Gastrocnemius medialis (tissue), 4 donors: ENCODE data around the gene SLC16A1. TPM values are rescaled to one million over a fixed set of nuclear protein-coding genes. Genes with fewer than 3 reads are reported as not detected.
A peak's percentile ranks its signal among the peaks of the same experiment; 100 is the strongest.

Source experiments
- ATAC-seq, 2 donors: fragments of 150-250 bp; one replicate each; pipeline ENCODE4 v1.9.1; 2016
- DNase-seq, 2 donors: peaks; one replicate each; pipeline ENCODE4 v3.0.0-alpha.2; 2019
- H3K27ac ChIP-seq, 4 donors: fragments of 200-600 bp; sonication (generic); 1 replicate in 1 of 4; 2 replicates in 3 of 4; pipeline ENCODE4 v1.5.1; 2016 to 2018; ENCODE audit warnings: mild to moderate bottlenecking in 2 of 4, moderate library complexity in 1 of 4
- H3K27me3 ChIP-seq, 3 donors: fragments of 200-600 bp; sonication (generic) in 2 of 3; 1 replicate in 1 of 3; 2 replicates in 2 of 3; pipeline versions ENCODE4 v1.5.1 to v1.6.0; 2016 to 2019; ENCODE audit warnings: mild to moderate bottlenecking in 1 of 3, moderate library complexity in 1 of 3
- H3K36me3 ChIP-seq, 2 donors: fragments of 200-600 bp; sonication (generic) in 1 of 2; one replicate each; pipeline ENCODE4 v1.5.1; 2017 to 2018
- H3K4me1 ChIP-seq, 2 donors: fragments of 200-600 bp; sonication (generic) in 1 of 2; one replicate each; pipeline ENCODE4 v1.5.1; 2016 to 2017; ENCODE audit warnings: mild to moderate bottlenecking in 2 of 2
- H3K4me3 ChIP-seq, 4 donors: fragments of 200-600 bp; sonication (generic) in 3 of 4; 1 replicate in 1 of 4; 2 replicates in 3 of 4; pipeline ENCODE4 v1.5.1; 2016 to 2019; ENCODE audit warnings: mild to moderate bottlenecking in 2 of 4
- H3K9me3 ChIP-seq, 3 donors: fragments of 200-600 bp; sonication (generic) in 2 of 3; 1 replicate in 1 of 3; 2 replicates in 2 of 3; pipeline ENCODE4 v1.5.1; 2016 to 2019
- CTCF ChIP-seq, 5 experiments: fragments of 450-650 bp in 3 of 5; fragments of 200-600 bp in 2 of 5; sonication (generic) in 2 of 5; IDR thresholded peaks in 4 of 5; conservative IDR thresholded peaks in 1 of 5; 1 replicate in 4 of 5; 2 replicates in 1 of 5; pipeline ENCODE4 v1.5.1; 2016 to 2019; ENCODE audit warnings: antibody characterized with exemption in 5 of 5, mild to moderate bottlenecking in 3 of 5, moderate library complexity in 3 of 5
- POLR2A ChIP-seq, 2 donors: fragments of 450-650 bp; IDR thresholded peaks; one replicate each; pipeline ENCODE4 v1.6.1; 2017; ENCODE audit warnings: antibody characterized with exemption in 2 of 2, mild to moderate bottlenecking in 2 of 2, moderate library complexity in 2 of 2
- in situ Hi-C, 4 donors: fragments of 200-750 bp; cut with MboI; loops; one replicate each; pipeline versions ENCODE4 v1.15.0 to v1.8.0; 2017; ENCODE audit warnings: low sequenced_read_pairs in 4 of 4
- intact Hi-C: fragments of 100-400 bp; cut with DNase I; formaldehyde crosslinking; loops from one replicate; pipeline ENCODE4 v1.15.1; 2023; ENCODE audit warnings: low total_unique reads
- total RNA-seq, 4 donors: library from RNA; depleted of rRNA; stranded (reverse); fragments of >200 nt; gene quantifications; one replicate each; pipeline versions ENCODE4 v1.1.0 to v1.2.3, GENCODE V29; 2016

Gene SLC16A1
- total RNA-seq, 4 donors from 2014 or later, result 26.5 to 41.6 (median 36.2) TPM

- no peaks in the 10 kb centered on the region for H3K9me3 ChIP-seq
- DNase-seq, result no peak
- H3K27me3 ChIP-seq, result no peaks in the 10 kb centered on the region
- TF ChIP-seq CTCF (IDR thresholded peaks at IDR 0.05 in 4 of 5, conservative IDR thresholded peaks at IDR 0.05 in 1 of 5) (no peak), POLR2A (IDR thresholded peaks at IDR 0.05) (no peak)
- intact Hi-C loops (no loop called here), in situ Hi-C loops (no loop called here)
- peak overlapping the region; percentile 54 to 75 (median 58) for H3K27ac ChIP-seq
- ATAC-seq, result peak in 1 of 2 donors; percentile 62
- no peaks in the 10 kb centered on the region for H3K36me3 ChIP-seq
- peaks cover 0 to 22% of the 10 kb centered on the region in 2 donors for H3K4me1 ChIP-seq
- no peak overlapping the region for H3K4me3 ChIP-seq
Observed at GRCh38 chr1:112905395-112906149, 50.4 kb downstream of the SLC16A1 start.

- no peak for TF ChIP-seq CTCF (IDR thresholded peaks at IDR 0.05 in 4 of 5, conservative IDR thresholded peaks at IDR 0.05 in 1 of 5)
- no peak for TF ChIP-seq POLR2A (IDR thresholded peaks at IDR 0.05)
- Histone ChIP-seq H3K4me3 (no peak overlapping the region), H3K27me3 (no peaks in the 10 kb centered on the region), H3K4me1 (peaks cover 0 to 22% of the 10 kb centered on the region in 2 donors), H3K9me3 (no peaks in the 10 kb centered on the region), H3K36me3 (no peaks in the 10 kb centered on the region), H3K27ac (peak overlapping the region; percentile 54 to 75 (median 58))
- intact Hi-C loops (no loop called here), in situ Hi-C loops (no loop called here)
- no peak for ATAC-seq
- no peak for DNase-seq
Observed at GRCh38 chr1:112904831-112905261, 51.1 kb downstream of the SLC16A1 start.

GRCh38 chr1:112904071-112904830 is 51.7 kb downstream of the SLC16A1 start:
- no peak for TF ChIP-seq CTCF (IDR thresholded peaks at IDR 0.05 in 4 of 5, conservative IDR thresholded peaks at IDR 0.05 in 1 of 5)
- no peak for TF ChIP-seq POLR2A (IDR thresholded peaks at IDR 0.05)
- intact Hi-C loops (no loop called here), in situ Hi-C loops (no loop called here)
- H3K9me3 ChIP-seq, result no peaks in the 10 kb centered on the region
- peak overlapping the region in 2 of 4 donors; percentile 62 to 75 for H3K27ac ChIP-seq
- no peaks in the 10 kb centered on the region for H3K27me3 ChIP-seq
- H3K4me1 ChIP-seq, result peaks cover 0 to 22% of the 10 kb centered on the region in 2 donors
- no peak overlapping the region for H3K4me3 ChIP-seq
- no peak for DNase-seq
- H3K36me3 ChIP-seq, result no peaks in the 10 kb centered on the region
- no peak for ATAC-seq

GRCh38 chr1:112902221-112902620 is 53.8 kb downstream of the SLC16A1 start:
- H3K4me1 ChIP-seq, result peaks cover 0 to 22% of the 10 kb centered on the region in 2 donors
- no peak overlapping the region for H3K27ac ChIP-seq
- H3K9me3 ChIP-seq, result no peaks in the 10 kb centered on the region
- no peaks in the 10 kb centered on the region for H3K27me3 ChIP-seq
- no peak for DNase-seq
- H3K36me3 ChIP-seq, result no peaks in the 10 kb centered on the region
- no peak overlapping the region for H3K4me3 ChIP-seq
- in situ Hi-C loops, result no loop called here
- ATAC-seq, result no peak
- intact Hi-C loops, result no loop called here
- no peak for TF ChIP-seq CTCF (IDR thresholded peaks at IDR 0.05 in 4 of 5, conservative IDR thresholded peaks at IDR 0.05 in 1 of 5)
- no peak for TF ChIP-seq POLR2A (IDR thresholded peaks at IDR 0.05)
